HEK293 (cell line): ENCODE measurements around the gene COL24A1.

ENCODE experiments used
- ZNF138 ChIP-seq: fragments of 450-650 bp; formaldehyde crosslinking; IDR thresholded peaks from 2 replicates; pipeline ENCODE4 v1.5.1; 2016; ENCODE audit warnings: missing biosample characterization, missing genetic modification characterization, borderline replicate concordance
- ZNF169 ChIP-seq: fragments of 450-650 bp; formaldehyde crosslinking; IDR thresholded peaks from 2 replicates; pipeline ENCODE4 v1.5.1; 2016; ENCODE audit warnings: missing biosample characterization, missing genetic modification characterization
- TF ChIP-seq, protein P1 (sequence below): fragments of 450-650 bp; formaldehyde crosslinking; IDR thresholded peaks from 2 replicates; pipeline ENCODE4 v1.5.1; 2016; ENCODE audit warnings: missing biosample characterization, missing genetic modification characterization
- TF ChIP-seq, protein P2 (sequence below): fragments of 450-650 bp; formaldehyde crosslinking; IDR thresholded peaks from 2 replicates; pipeline ENCODE4 v1.5.1; 2016; ENCODE audit warnings: missing biosample characterization, missing genetic modification characterization

DNA sequence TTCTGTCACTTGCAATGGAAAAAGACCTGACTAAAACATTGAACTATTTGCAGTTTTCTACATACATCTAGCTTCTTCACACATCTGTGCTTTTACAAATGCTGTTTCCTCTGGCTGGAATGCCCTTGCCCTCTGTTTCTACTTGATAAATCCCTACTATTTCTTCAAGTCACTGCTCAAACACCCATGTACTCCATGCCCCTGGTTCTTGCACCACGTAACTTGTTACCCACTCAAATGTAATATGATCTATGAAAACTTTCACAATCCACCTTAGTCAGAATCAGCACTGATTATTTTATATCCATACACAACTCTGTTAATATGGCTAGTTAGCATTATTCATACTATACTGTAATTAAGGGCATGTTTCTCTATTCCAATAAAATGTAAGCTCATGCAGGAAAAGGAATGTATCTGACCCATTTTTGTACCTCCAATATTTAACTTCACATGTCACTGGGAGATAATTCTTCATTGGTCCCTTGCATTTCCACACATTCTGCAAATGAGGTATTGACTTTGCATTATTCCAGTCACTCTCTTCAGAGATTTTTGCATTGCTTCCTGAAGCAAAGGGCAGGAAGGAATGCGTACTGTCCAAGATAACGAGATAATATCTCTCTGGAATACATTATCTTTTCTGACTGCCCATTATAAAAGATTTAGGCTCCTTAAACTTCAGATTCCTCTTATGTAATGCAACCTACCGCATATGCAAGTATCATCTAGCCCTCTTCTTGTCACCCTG is 158.3 kb downstream of the COL24A1 start:
- TF ChIP-seq, protein P1, sequence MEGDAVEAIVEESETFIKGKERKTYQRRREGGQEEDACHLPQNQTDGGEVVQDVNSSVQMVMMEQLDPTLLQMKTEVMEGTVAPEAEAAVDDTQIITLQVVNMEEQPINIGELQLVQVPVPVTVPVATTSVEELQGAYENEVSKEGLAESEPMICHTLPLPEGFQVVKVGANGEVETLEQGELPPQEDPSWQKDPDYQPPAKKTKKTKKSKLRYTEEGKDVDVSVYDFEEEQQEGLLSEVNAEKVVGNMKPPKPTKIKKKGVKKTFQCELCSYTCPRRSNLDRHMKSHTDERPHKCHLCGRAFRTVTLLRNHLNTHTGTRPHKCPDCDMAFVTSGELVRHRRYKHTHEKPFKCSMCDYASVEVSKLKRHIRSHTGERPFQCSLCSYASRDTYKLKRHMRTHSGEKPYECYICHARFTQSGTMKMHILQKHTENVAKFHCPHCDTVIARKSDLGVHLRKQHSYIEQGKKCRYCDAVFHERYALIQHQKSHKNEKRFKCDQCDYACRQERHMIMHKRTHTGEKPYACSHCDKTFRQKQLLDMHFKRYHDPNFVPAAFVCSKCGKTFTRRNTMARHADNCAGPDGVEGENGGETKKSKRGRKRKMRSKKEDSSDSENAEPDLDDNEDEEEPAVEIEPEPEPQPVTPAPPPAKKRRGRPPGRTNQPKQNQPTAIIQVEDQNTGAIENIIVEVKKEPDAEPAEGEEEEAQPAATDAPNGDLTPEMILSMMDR (tag by site-specific recombination) = no peak
- TF ChIP-seq, protein P2, sequence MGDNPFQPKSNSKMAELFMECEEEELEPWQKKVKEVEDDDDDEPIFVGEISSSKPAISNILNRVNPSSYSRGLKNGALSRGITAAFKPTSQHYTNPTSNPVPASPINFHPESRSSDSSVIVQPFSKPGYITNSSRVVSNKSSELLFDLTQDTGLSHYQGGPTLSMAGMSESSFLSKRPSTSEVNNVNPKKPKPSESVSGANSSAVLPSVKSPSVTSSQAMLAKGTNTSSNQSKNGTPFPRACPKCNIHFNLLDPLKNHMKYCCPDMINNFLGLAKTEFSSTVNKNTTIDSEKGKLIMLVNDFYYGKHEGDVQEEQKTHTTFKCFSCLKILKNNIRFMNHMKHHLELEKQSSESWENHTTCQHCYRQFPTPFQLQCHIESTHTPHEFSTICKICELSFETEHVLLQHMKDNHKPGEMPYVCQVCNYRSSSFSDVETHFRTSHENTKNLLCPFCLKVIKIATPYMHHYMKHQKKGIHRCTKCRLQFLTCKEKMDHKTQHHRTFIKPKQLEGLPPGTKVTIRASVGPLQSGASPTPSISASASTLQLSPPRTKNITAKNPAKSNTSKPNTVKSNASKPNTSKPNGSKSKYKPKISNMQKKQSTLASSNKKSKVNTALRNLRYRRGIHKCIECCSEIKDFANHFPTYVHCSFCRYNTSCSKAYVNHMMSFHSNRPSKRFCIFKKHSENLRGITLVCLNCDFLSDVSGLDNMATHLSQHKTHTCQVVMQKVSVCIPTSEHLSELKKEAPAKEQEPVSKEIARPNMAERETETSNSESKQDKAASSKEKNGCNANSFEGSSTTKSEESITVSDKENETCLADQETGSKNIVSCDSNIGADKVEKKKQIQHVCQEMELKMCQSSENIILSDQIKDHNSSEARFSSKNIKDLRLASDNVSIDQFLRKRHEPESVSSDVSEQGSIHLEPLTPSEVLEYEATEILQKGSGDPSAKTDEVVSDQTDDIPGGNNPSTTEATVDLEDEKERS (tag by site-specific recombination) = no peak
- TF ChIP-seq ZNF169 (tag by site-specific recombination) (no peak), ZNF138 (no peak)
